ENCODE results near the gene RBBP6. TPM values are rescaled to one million over a fixed set of nuclear protein-coding genes. Genes with fewer than 3 reads are reported as not detected.

Gene RBBP6
- total RNA-seq, 1 experiment from 2014 or later = 54.8 TPM

DNA sequence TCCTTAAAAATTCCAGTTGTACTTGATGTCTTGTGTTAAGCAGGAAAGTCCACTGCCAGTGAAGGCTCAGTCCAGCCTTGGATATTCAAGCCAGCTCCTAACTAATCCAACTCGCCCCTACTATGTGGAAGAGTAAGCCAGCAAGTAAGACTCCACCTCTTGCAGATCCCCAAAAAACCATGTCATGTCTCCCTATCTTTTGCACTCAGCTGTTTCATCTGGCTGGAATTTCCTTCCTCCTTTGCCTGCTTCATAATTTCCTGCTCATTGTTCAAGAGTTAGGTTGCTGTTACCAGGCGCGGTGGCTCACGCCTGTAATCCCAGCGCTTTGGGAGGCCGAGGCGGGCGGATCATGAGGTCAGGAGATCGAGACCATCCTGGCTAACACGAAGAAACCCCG lies 37.8 kb downstream of the RBBP6 start:
- no peak overlapping the region for H4K5ac ChIP-seq (ENCODE audit: insufficient read length, low read depth, low read length)
- H3K23ac ChIP-seq (ENCODE audit: insufficient read length, low read depth, low read length) = no peak overlapping the region
- no peak overlapping the region for H3K4ac ChIP-seq (ENCODE audit: low read depth, low read length)
- H2BK120ac ChIP-seq (ENCODE audit: low read depth, low read length, poor library complexity, severe bottlenecking) = no peak overlapping the region
- WGBS (ENCODE audit: extremely low coverage, insufficient read length, low lambda C conversion rate) = no CpG with 5 or more reads among the region's 11 CpGs
- DNase-seq = no peak
- Mint-ChIP-seq H3K27me3 (ENCODE audit: low read depth) (peaks cover 3% of the 10 kb centered on the region; the same call in 1 of the 2 replicates), H3K27ac (no peak overlapping the region), H3K4me3 (no peak overlapping the region), H3K36me3 (ENCODE audit: insufficient read depth in 1 of 3, low read depth in 3 of 3) (peaks cover 15 to 27% (median 21%) of the 10 kb centered on the region in 3 experiments), H3K4me1 (no peaks in the 10 kb centered on the region), H3K9me3 (peaks cover 22 to 27% of the 10 kb centered on the region in 2 experiments)
- H3K56ac ChIP-seq (ENCODE audit: insufficient read length, low read depth, low read length) = no peak overlapping the region
- H2BK12ac ChIP-seq (ENCODE audit: insufficient read length, low read depth, low read length) = no peak overlapping the region
- H4K91ac ChIP-seq (ENCODE audit: insufficient read length, low read depth, low read length) = no peak overlapping the region
- H2BK15ac ChIP-seq (ENCODE audit: low read depth, low read length) = no peak overlapping the region
- H3T11ph ChIP-seq (ENCODE audit: low read length) = no peak overlapping the region
- no peak overlapping the region for H3K27ac ChIP-seq (ENCODE audit: insufficient read length, low read depth, low read length)
- H3K23me2 ChIP-seq (ENCODE audit: insufficient read length, low read depth, low read length, poor library complexity, severe bottlenecking) = no peaks in the 10 kb centered on the region
- no peak overlapping the region for H3K4me2 ChIP-seq (ENCODE audit: insufficient read depth, insufficient read length, low read length)
- H2AFZ ChIP-seq (ENCODE audit: low read length) = no peak overlapping the region
- no peaks in the 10 kb centered on the region for H4K20me1 ChIP-seq (ENCODE audit: control insufficient read depth, insufficient read depth, insufficient read length)
- no peak overlapping the region for H3K18ac ChIP-seq (ENCODE audit: insufficient read length, low read depth, low read length)
- H2BK20ac ChIP-seq (ENCODE audit: low read depth, low read length, poor library complexity, severe bottlenecking) = no peak overlapping the region
- no peaks in the 10 kb centered on the region for H3K27me3 ChIP-seq (ENCODE audit: insufficient read depth, low read length)
- no peak overlapping the region for H4K8ac ChIP-seq (replicated peaks; ENCODE audit: insufficient read length, low read depth, low read length)
- H3K9me3 ChIP-seq (ENCODE audit: control insufficient read depth, low read depth, low read length) = no peaks in the 10 kb centered on the region
- no peak overlapping the region for H2AK5ac ChIP-seq (ENCODE audit: insufficient read length, low read length)
- no peak overlapping the region for H3K14ac ChIP-seq (ENCODE audit: insufficient read depth, low read length)
- H2BK5ac ChIP-seq (ENCODE audit: insufficient read length, low read length) = no peak overlapping the region
- TF ChIP-seq, protein P1, sequence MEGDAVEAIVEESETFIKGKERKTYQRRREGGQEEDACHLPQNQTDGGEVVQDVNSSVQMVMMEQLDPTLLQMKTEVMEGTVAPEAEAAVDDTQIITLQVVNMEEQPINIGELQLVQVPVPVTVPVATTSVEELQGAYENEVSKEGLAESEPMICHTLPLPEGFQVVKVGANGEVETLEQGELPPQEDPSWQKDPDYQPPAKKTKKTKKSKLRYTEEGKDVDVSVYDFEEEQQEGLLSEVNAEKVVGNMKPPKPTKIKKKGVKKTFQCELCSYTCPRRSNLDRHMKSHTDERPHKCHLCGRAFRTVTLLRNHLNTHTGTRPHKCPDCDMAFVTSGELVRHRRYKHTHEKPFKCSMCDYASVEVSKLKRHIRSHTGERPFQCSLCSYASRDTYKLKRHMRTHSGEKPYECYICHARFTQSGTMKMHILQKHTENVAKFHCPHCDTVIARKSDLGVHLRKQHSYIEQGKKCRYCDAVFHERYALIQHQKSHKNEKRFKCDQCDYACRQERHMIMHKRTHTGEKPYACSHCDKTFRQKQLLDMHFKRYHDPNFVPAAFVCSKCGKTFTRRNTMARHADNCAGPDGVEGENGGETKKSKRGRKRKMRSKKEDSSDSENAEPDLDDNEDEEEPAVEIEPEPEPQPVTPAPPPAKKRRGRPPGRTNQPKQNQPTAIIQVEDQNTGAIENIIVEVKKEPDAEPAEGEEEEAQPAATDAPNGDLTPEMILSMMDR (conservative IDR thresholded peaks at IDR 0.05) = no peak
- H3K79me1 ChIP-seq (ENCODE audit: insufficient read depth, low read depth, low read length, poor library complexity, severe bottlenecking) = no peaks in the 10 kb centered on the region
- H3K79me2 ChIP-seq (ENCODE audit: insufficient read depth, low read length) = no peaks in the 10 kb centered on the region
- H3K4me1 ChIP-seq (ENCODE audit: insufficient read depth, low read length) = no peaks in the 10 kb centered on the region
- no peak overlapping the region for H3K9ac ChIP-seq (ENCODE audit: extremely low read depth, insufficient read length, low read length)

Measured in H9 (cell line).